Stimulated activated CD4-positive, alpha-beta T cell treated with anti-CD3 and anti-CD28 coated beads, Interleukin-2, amount 100 ng/mL, for 24 hours (primary cell): Measurements from ENCODE around the gene CMYA5.
"Not testable (repeated sequence)": the region's sequence is repeated elsewhere in the genome, so short reads cannot be mapped to it uniquely, and the experiment has no call there.

Experiments
- DNase-seq, 2 donors: peaks; one replicate each; pipeline ENCODE4 v3.0.0-alpha.2; 2020

The CMYA5 gene

GRCh38 chr5:79689541-79690466, at the start of gene CMYA5:
Gene CMYA5 (plus strand): TSS chr5:79689836. CDS start chr5:79689908, 72 bp downstream.
- no peak for DNase-seq

- DNase-seq = no peak
Observed at GRCh38 chr5:79640571-79641055, 49.0 kb upstream of the CMYA5 start.

- no peak for DNase-seq
Observed at GRCh38 chr5:79641414-79641813, 48.2 kb upstream of the CMYA5 start.

GRCh38 chr5:79642210-79642609, 47.4 kb upstream of the CMYA5 start:
- DNase-seq = no peak

- no peak for DNase-seq
Observed at GRCh38 chr5:79653843-79654242, 35.8 kb upstream of the CMYA5 start.

GRCh38 chr5:79663212-79663611, 26.4 kb upstream of the CMYA5 start:
- DNase-seq = no peak

GRCh38 chr5:79666758-79667157, 22.9 kb upstream of the CMYA5 start:
- no peak for DNase-seq

- no peak for DNase-seq
Observed at GRCh38 chr5:79672392-79672791, 17.2 kb upstream of the CMYA5 start.

GRCh38 chr5:79676354-79676753, 13.3 kb upstream of the CMYA5 start:
- not testable (repeated sequence) for DNase-seq

GRCh38 chr5:79682102-79682501, 7.5 kb upstream of the CMYA5 start:
- not testable (repeated sequence) for DNase-seq

- no peak for DNase-seq
Observed at GRCh38 chr5:79684782-79685181, 4.9 kb upstream of the CMYA5 start.

- no peak for DNase-seq
Observed at GRCh38 chr5:79685627-79686026, 4.0 kb upstream of the CMYA5 start.

- no peak for DNase-seq
Observed at GRCh38 chr5:79686799-79687198, 2.8 kb upstream of the CMYA5 start.

GRCh38 chr5:79687889-79688288, 1.7 kb upstream of the CMYA5 start:
- no peak for DNase-seq

- no peak for DNase-seq
Observed at GRCh38 chr5:79691007-79691406, 1.4 kb downstream of the CMYA5 start.

GRCh38 chr5:79692596-79692995, 3.0 kb downstream of the CMYA5 start:
- no peak for DNase-seq

- DNase-seq = no peak
Observed at GRCh38 chr5:79694183-79694582, 4.5 kb downstream of the CMYA5 start.

- no peak for DNase-seq
Observed at GRCh38 chr5:79694652-79695051, 5.0 kb downstream of the CMYA5 start.

GRCh38 chr5:79695526-79695925, 5.9 kb downstream of the CMYA5 start:
- no peak for DNase-seq

- no peak for DNase-seq
Observed at GRCh38 chr5:79697222-79698170, 7.9 kb downstream of the CMYA5 start.

GRCh38 chr5:79699763-79700400, 10.2 kb downstream of the CMYA5 start:
- no peak for DNase-seq

- DNase-seq = peak; percentile 33 to 42
Observed at GRCh38 chr5:79702606-79703380, 13.2 kb downstream of the CMYA5 start.
